ENCODE data around the gene LPCAT3.

The LPCAT3 gene

DNA sequence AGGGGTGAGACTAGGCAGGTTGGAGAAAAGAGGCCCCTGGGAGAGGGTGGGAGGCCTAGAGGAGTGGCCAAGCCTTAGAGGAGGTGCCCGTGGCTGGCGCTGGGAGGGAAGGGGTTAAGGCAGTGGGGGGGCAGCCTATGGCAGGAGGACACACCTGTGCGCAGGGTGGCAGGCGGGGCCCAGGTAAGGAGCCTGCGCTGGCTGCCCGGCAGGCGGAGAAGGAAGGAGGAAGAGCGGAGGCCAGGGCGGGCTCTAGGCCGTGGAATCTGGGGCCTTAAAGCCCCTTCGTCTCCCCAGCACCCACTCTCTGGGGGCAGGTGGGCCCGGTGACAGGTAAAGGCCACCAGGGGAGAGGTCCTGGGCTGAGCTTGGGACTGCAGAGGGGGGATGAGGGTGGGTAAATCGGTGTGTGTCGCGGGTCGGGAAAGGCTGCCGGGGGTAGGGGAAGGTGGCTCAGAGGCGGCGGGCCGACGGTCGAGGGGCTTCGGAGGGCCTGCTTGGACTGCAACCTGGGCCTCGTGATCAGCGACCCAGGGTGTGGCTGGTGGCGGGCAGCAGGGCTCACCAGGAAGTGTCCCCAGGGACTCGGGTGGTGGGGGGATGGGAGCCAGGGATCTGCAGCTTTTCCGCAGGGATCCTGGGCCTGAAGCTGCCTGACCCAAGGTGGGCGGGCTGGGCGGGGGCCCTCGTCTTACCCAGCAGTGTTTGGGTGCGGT lies 55.1 kb downstream of the LPCAT3 start:
- no peaks in the 10 kb centered on the region for H3K27me3 ChIP-seq (replicated peaks; ENCODE audit: control insufficient read depth, insufficient read depth, low read length)
- H3K4me3 ChIP-seq (replicated peaks; ENCODE audit: low read depth, low read length), result no peak overlapping the region
- TF ChIP-seq, protein P1, sequence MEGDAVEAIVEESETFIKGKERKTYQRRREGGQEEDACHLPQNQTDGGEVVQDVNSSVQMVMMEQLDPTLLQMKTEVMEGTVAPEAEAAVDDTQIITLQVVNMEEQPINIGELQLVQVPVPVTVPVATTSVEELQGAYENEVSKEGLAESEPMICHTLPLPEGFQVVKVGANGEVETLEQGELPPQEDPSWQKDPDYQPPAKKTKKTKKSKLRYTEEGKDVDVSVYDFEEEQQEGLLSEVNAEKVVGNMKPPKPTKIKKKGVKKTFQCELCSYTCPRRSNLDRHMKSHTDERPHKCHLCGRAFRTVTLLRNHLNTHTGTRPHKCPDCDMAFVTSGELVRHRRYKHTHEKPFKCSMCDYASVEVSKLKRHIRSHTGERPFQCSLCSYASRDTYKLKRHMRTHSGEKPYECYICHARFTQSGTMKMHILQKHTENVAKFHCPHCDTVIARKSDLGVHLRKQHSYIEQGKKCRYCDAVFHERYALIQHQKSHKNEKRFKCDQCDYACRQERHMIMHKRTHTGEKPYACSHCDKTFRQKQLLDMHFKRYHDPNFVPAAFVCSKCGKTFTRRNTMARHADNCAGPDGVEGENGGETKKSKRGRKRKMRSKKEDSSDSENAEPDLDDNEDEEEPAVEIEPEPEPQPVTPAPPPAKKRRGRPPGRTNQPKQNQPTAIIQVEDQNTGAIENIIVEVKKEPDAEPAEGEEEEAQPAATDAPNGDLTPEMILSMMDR (IDR thresholded peaks at IDR 0.05; ENCODE audit: insufficient read depth, low read length, poor library complexity, severe bottlenecking), result no peak
- H3K36me3 ChIP-seq (ENCODE audit: control insufficient read depth, insufficient read depth, low read length), result peaks cover 47% of the 10 kb centered on the region
- no peak for DNase-seq (ENCODE audit: extremely low read depth, insufficient read length)

GRCh38 chr12:6962285-6963015 lies 55.8 kb downstream of the LPCAT3 start:
- TF ChIP-seq, protein P1 (IDR thresholded peaks at IDR 0.05; ENCODE audit: insufficient read depth, low read length, poor library complexity, severe bottlenecking), result no peak
- peaks cover 46% of the 10 kb centered on the region for H3K36me3 ChIP-seq (ENCODE audit: control insufficient read depth, insufficient read depth, low read length)
- no peaks in the 10 kb centered on the region for H3K27me3 ChIP-seq (replicated peaks; ENCODE audit: control insufficient read depth, insufficient read depth, low read length)
- no peak for DNase-seq (ENCODE audit: extremely low read depth, insufficient read length)
- no peak overlapping the region for H3K4me3 ChIP-seq (replicated peaks; ENCODE audit: low read depth, low read length)

- H3K4me3 ChIP-seq (replicated peaks; ENCODE audit: low read depth, low read length), result no peak overlapping the region; the same call in 1 of the 2 replicates
- DNase-seq (ENCODE audit: extremely low read depth, insufficient read length), result peak; percentile 85
- TF ChIP-seq, protein P1 (IDR thresholded peaks at IDR 0.05; ENCODE audit: insufficient read depth, low read length, poor library complexity, severe bottlenecking), result peak; percentile 52
- H3K36me3 ChIP-seq (ENCODE audit: control insufficient read depth, insufficient read depth, low read length), result peaks cover 46% of the 10 kb centered on the region
- no peaks in the 10 kb centered on the region for H3K27me3 ChIP-seq (replicated peaks; ENCODE audit: control insufficient read depth, insufficient read depth, low read length)
These were observed 56.5 kb downstream of the LPCAT3 start for GRCh38 chr12:6961695-6962284.

DNA sequence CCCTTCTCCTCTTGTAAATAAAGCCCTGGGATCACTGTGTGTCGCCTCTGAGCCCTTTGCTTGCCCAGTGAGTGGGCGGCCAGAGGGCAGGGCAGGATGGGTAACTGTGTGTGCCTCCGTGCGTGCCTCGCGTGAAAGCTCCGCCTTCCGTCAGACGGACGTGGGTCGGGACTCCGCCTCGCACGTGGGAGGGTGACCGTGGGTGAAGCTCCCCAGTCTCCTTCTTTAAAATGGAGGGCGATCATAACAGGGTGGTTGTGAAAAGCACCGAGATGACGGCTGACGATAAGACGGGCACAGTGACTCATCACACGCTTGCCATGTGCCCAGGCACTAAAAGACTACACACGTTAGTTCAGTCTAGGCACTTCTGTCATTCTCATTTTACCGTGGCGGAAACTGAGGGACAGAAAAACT lies 57.0 kb downstream of the LPCAT3 start:
- no peak overlapping the region; the same call in 1 of the 2 replicates for H3K4me3 ChIP-seq (replicated peaks; ENCODE audit: low read depth, low read length)
- peak; percentile 85 for DNase-seq (ENCODE audit: extremely low read depth, insufficient read length)
- peaks cover 49% of the 10 kb centered on the region for H3K36me3 ChIP-seq (ENCODE audit: control insufficient read depth, insufficient read depth, low read length)
- no peaks in the 10 kb centered on the region for H3K27me3 ChIP-seq (replicated peaks; ENCODE audit: control insufficient read depth, insufficient read depth, low read length)
- TF ChIP-seq, protein P1 (IDR thresholded peaks at IDR 0.05; ENCODE audit: insufficient read depth, low read length, poor library complexity, severe bottlenecking), result no peak

GRCh38 chr12:6960593-6961277 lies 57.5 kb downstream of the LPCAT3 start:
- peaks cover 51% of the 10 kb centered on the region for H3K36me3 ChIP-seq (ENCODE audit: control insufficient read depth, insufficient read depth, low read length)
- peak; percentile 77 for DNase-seq (ENCODE audit: extremely low read depth, insufficient read length)
- no peaks in the 10 kb centered on the region for H3K27me3 ChIP-seq (replicated peaks; ENCODE audit: control insufficient read depth, insufficient read depth, low read length)
- TF ChIP-seq, protein P1 (IDR thresholded peaks at IDR 0.05; ENCODE audit: insufficient read depth, low read length, poor library complexity, severe bottlenecking), result peak; percentile 45
- no peak overlapping the region; the same call in 1 of the 2 replicates for H3K4me3 ChIP-seq (replicated peaks; ENCODE audit: low read depth, low read length)
